Measurements from ENCODE around the gene MBL2.

The MBL2 gene

GRCh38 chr10:52772623-52773022, at the start of gene MBL2:
TSS of gene MBL2 (minus strand) at chr10:52772784. CDS start at chr10:52771635, 1,149 bp downstream.
- FAIRE-seq: no peak

GRCh38 chr10:52820309-52820708, 47.7 kb upstream of the MBL2 start:
- no peak for DNase-seq (ENCODE audit: extremely low spot score, insufficient read length, low read depth)
- FAIRE-seq: no peak

More at GRCh38 chr10:52772623-52773022, at the start of gene MBL2:
- DNase-seq (ENCODE audit: extremely low spot score, insufficient read length, low read depth): no peak

GRCh38 chr10:52818019-52818418, 45.4 kb upstream of the MBL2 start:
- DNase-seq (ENCODE audit: extremely low spot score, insufficient read length, low read depth) (peak; percentile 11), FAIRE-seq (peak; percentile 88)

- DNase-seq (ENCODE audit: extremely low spot score, insufficient read length, low read depth) (no peak), FAIRE-seq (peak; percentile 69)
Measured at GRCh38 chr10:52814506-52814905, 41.9 kb upstream of the MBL2 start.

- FAIRE-seq: no peak
- no peak for DNase-seq (ENCODE audit: extremely low spot score, insufficient read length, low read depth)
Measured at GRCh38 chr10:52811776-52812175, 39.2 kb upstream of the MBL2 start.

DNA sequence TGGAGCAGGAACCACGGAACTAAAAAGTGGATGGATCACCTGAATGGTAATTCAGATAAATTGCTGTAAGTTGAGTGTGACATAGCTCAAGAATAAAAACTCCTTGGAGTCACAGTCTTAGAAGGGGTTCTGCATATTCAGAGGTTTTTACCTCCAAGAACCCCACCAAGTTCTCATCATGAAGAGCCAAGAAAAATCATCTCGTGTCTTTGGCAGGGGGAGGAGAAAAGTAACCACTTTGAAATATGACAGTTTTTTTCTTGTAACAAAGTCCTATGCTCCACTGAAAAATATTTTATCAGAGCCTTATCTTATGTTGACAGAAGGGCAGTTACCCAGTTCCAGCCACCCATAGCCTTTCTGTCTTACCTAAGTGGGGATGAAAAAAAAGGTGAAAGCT, 38.2 kb upstream of the MBL2 start:
- FAIRE-seq: no peak
- DNase-seq (ENCODE audit: extremely low spot score, insufficient read length, low read depth): no peak

GRCh38 chr10:52807803-52808202, 35.2 kb upstream of the MBL2 start:
- FAIRE-seq (no peak), DNase-seq (ENCODE audit: extremely low spot score, insufficient read length, low read depth) (no peak)

GRCh38 chr10:52805414-52806285, 33.1 kb upstream of the MBL2 start:
- DNase-seq (ENCODE audit: extremely low spot score, insufficient read length, low read depth): no peak
- no peak for FAIRE-seq

- DNase-seq (ENCODE audit: extremely low spot score, insufficient read length, low read depth) (no peak), FAIRE-seq (no peak)
Measured at GRCh38 chr10:52801947-52802346, 29.4 kb upstream of the MBL2 start.

DNA sequence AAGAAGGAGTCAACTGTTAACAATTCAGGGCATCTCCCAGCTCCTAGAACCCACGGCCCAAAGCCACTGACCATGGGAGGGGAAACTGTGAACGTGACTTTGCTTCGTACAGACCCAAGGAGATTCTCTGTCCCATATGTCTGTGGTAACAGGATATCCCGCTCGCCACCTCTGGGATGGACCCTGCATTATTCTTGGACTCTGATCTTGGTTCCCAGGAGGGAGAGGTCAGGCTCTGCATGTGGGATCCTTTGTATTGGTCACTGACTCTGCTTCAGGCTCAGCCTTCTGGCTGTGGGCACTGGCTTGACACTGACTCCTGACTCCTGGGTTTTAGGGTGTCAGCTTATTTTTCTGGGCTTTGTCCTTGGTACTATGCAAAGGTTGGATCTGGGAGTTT, 13.5 kb upstream of the MBL2 start:
- DNase-seq (ENCODE audit: extremely low spot score, insufficient read length, low read depth) (no peak), FAIRE-seq (no peak)

- no peak for FAIRE-seq
- no peak for DNase-seq (ENCODE audit: extremely low spot score, insufficient read length, low read depth)
Measured at GRCh38 chr10:52785418-52785817, 12.8 kb upstream of the MBL2 start.

DNA sequence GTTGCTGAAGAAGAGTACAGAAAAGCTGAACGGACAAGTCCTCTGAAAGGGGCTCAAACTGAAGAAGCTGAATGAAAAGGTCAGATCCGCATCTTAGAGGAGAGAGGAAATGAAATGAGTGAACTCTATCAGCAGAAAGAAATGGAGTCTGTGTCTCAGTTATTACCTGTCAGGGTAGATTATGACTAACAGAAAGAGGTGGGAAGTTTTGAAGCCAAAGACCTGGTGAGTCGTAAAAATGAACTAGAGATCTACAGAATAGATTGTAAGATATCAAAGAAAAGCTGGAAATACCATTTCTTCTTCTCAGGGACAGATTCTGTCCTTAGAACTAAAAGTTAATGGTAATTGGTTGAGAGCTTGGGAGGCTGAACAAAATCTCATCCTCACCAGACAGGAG, 11.1 kb upstream of the MBL2 start:
- FAIRE-seq: no peak

GRCh38 chr10:52782554-52782953, 10.0 kb upstream of the MBL2 start:
- no peak for DNase-seq (ENCODE audit: extremely low spot score, insufficient read length, low read depth)
- FAIRE-seq: no peak

More for the DNA sequence above, 11.1 kb upstream of the MBL2 start:
- no peak for DNase-seq (ENCODE audit: extremely low spot score, insufficient read length, low read depth)

- DNase-seq (ENCODE audit: extremely low spot score, insufficient read length, low read depth) (no peak), FAIRE-seq (no peak)
Measured at GRCh38 chr10:52780391-52781155, 8.0 kb upstream of the MBL2 start.

GRCh38 chr10:52779541-52780390, 7.2 kb upstream of the MBL2 start:
- FAIRE-seq (peak; percentile 64), DNase-seq (ENCODE audit: extremely low spot score, insufficient read length, low read depth) (peak; percentile 37)

GRCh38 chr10:52778511-52779392, 6.2 kb upstream of the MBL2 start:
- FAIRE-seq (no peak), DNase-seq (ENCODE audit: extremely low spot score, insufficient read length, low read depth) (no peak)

GRCh38 chr10:52777414-52777813, 4.8 kb upstream of the MBL2 start:
- FAIRE-seq (no peak), DNase-seq (ENCODE audit: extremely low spot score, insufficient read length, low read depth) (no peak)

GRCh38 chr10:52776471-52776903, 3.9 kb upstream of the MBL2 start:
- DNase-seq (ENCODE audit: extremely low spot score, insufficient read length, low read depth) (no peak), FAIRE-seq (no peak)

DNA sequence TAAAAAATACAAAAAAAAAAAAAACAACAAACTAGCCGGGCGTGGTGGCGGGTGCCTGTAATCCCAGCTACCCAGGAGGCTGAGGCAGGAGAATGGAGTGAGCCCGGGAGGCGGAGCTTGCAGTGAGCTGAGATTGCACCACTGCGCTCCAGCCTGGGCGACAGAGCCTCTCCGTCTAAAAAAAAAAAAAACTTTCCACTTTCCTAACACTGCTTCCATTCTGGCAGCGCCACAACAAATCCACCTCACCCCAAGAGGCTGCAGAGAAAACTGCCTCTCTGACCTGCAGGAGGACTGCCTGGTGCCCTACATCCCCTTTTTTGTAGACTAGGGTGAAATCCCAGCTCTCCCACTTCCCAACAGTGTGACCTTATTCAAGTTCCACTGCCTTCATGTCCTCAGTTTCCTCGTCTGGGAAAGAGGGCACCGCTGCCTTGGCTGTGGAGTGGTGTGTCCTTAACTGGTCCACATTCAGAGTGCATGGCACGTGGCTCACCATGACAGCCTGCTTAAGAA, 2.6 kb upstream of the MBL2 start:
- no peak for FAIRE-seq
- DNase-seq (ENCODE audit: extremely low spot score, insufficient read length, low read depth): no peak

Measured in GM18507 (cell line).